Stimulated activated CD8-positive, alpha-beta memory T cell treated with anti-CD3 and anti-CD28 coated beads, Interleukin-7, amount 100 ng/mL, for 24 hours (primary cell): ENCODE measurements around the gene GPC3.

Experiments
- DNase-seq: peaks from one replicate; pipeline ENCODE4 v3.0.0-alpha.2; 2020; ENCODE audit warnings: low read depth

The GPC3 gene

DNA sequence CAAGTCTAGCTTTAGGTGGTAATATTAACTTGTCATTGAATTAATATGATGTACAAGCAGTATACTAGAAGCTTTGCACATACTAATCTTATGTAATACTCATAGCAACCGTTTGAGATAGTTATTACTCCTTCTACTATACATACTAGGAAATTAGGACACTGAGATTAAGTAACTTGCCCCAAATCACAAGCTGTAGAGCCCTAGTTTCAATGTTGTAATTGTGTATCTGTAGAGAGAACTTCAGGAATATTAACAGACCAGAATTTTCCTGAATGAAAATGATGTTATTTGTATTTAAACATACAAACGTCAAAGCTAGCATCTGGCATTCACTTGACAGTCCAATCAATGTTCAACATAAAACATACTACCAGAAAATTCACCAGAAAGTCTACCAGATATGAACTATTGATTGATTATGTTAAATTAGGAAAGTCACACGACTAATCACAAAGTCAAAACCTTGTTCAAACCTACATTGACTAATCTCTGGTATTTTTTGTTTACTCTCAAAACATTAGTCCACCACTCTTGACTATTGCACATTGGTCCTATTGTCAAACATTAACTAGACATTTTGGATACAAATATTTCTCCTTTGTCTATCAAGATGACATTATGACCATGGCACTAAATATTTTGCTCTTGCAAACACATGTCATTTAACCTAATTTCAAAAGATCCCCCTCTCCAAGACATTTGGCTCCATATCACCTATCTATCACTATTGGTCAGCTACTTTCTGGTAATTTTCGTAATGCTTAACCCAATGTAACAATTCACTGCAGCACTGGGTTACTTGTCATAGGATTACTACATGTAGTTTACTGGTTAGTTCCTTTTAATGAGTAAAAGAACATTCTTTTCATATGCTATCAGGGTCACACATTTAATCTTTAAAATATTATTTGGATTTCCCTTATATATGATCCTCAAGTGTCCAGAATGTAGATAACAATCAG lies 100.7 kb downstream of the GPC3 start:
- no peak for DNase-seq

- DNase-seq: no peak
Measured at GRCh38 chrX:133881893-133882292, 103.5 kb downstream of the GPC3 start.

- DNase-seq: no peak
Measured at GRCh38 chrX:133881007-133881406, 104.4 kb downstream of the GPC3 start.

GRCh38 chrX:133880032-133880443 lies 105.4 kb downstream of the GPC3 start:
- no peak for DNase-seq

DNA sequence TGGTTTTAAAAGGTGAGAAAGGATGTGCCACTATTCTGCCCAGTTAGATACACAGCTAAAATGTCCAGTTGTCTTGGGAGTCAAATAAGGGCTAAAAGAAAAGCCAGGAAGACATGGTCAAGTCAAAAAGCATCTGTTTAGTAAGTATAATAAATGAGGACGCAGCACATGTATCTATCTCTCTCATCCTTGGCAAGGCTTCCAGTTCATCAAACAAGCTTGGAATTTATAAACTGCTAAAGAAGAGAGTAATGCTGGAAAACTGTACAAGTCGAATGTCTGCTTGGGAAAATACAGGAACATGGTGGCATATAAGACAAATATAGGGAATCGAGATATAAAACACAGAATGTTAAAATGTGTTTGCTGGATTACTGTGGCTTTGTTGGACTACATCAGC lies 106.7 kb downstream of the GPC3 start:
- DNase-seq: no peak

DNA sequence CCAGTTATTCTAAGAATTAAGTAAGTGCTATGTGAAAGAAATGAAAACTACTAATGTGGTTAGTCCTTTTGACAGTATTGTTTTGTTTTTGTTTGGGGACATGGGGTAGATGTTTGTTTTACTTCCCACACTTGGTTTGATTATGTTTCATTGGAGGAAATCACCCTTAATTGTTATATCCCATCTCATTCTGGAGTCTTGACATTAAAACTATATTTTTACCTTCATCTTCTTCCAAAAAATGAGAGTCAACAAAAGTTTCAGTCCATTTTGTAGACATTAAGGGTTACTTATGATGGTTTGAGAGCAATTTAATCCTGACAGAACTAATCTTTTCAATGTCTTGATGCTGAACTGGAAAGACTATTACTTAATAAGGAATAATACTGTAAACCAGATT lies 108.7 kb downstream of the GPC3 start:
- no peak for DNase-seq

- DNase-seq: no peak
Measured at GRCh38 chrX:133869270-133869669, 116.1 kb downstream of the GPC3 start.

DNA sequence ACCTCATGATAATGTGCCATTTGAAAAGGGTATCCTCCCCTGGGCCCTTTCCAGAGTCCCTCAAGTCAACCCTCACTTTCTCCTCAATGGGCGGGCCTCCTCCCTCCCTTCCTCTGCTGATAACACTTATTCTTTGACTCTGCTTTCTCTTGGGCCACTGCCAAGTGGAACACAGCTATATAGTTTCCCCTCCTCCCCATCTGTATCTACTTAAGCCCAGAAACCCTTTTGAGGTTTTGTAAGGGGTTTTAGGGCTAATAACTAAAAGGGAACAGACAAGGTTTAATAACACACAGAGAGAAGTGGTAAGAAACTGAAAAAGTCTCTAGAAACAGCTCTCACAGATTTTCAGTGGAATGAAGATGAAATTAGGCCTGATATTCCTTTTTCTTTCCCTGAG lies 116.7 kb downstream of the GPC3 start:
- no peak for DNase-seq

DNA sequence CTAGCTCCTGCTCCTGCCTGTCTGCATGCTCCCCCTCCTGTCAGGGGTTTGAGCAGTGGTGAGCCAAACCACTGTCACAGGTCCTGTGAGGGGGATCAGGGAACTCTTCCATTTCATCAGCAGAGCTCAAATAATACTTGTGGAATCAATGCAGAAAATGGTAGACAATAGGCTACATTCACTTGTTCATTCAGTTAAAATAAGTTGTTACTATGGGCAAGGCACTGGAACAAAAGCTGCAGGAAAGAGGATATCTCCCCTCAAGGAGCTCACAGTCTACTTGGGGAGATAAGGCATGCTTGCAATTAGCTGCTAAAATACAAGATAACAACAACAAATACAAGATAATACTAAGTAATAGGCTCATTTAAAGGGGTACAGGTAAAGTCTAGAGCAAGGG lies 117.1 kb downstream of the GPC3 start:
- no peak for DNase-seq

DNA sequence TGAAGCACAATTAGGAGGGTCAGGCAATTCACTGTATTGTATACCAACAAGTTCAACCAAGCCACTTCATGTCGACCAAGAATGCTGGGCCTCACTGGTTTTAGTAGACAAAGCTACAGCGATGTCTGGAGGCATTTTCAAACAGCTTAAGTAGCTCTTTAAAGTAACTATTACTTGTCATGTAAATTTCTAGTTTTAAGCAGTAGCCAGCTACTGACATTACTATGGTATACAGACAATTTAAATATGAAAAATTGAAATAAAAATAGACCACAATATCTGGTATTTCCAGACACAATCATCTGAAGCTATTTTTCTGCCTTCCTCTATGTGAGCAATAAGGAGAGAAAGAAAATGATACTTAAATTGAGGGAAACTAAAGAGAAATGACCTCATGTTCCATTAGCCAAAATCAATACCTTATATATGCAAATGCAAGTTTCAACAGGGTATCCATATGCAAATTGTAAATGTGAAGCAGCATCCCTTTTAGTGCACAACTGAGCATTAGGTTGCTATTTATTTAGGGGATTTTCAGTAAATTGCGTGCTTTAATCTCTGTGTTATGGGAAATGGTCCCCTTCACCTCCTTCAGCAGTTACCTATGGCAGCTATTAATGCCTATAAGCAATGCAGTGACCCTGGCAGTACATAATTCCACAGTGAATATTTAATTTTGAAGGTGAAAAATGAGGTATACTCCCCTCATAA lies 119.5 kb downstream of the GPC3 start:
- no peak for DNase-seq

GRCh38 chrX:133864236-133864635 lies 121.2 kb downstream of the GPC3 start:
- no peak for DNase-seq

DNA sequence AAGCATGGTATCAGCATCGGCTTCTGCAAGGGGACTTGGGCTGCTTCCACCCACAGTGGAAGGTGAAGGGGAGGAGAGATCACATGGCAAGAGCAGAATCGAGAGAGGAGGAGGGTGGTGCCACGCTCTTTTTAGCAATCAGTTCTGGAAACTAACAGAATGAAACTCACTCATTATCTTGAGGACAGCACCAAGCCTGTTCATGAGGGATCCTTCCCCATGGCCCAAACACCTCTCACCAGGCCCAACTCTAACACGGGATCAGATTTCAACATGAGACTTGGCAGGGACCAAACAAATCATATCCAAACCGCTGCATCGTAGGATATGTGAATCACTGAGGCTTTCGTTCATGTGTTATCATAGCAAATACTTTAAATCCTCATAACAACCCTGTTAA lies 125.5 kb downstream of the GPC3 start:
- DNase-seq: no peak

GRCh38 chrX:133859336-133859735 lies 126.1 kb downstream of the GPC3 start:
- no peak for DNase-seq

- no peak for DNase-seq
Measured at GRCh38 chrX:133857640-133858269, 127.6 kb downstream of the GPC3 start.

GRCh38 chrX:133856819-133857218 lies 128.6 kb downstream of the GPC3 start:
- no peak for DNase-seq

GRCh38 chrX:133854290-133854689 lies 131.1 kb downstream of the GPC3 start:
- no peak for DNase-seq

GRCh38 chrX:133852837-133853356 lies 132.5 kb downstream of the GPC3 start:
- no peak for DNase-seq

DNA sequence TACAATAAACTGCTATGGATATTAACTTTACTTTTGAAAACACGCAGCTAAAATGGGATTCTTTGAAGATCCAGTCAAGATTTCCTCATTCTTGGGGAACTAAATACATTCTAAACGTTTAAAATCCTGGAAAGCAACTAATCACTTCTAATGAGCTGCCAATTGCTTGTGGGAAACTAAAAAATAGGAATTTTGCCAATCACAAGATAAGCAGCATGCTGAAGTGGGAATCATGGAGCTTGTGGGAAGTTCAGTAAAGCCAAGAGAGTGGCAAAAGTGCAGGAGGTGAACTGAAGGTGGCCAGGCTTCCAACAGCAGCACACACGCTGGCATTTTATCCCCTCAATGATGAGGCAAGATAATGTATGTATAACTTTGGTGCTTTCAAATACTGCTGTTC lies 133.0 kb downstream of the GPC3 start:
- DNase-seq: no peak

GRCh38 chrX:133850399-133850798 lies 135.0 kb downstream of the GPC3 start:
- no peak for DNase-seq

GRCh38 chrX:133849676-133850075 lies 135.7 kb downstream of the GPC3 start:
- DNase-seq: no peak

GRCh38 chrX:133847340-133847994 lies 137.9 kb downstream of the GPC3 start:
- DNase-seq: no peak

- DNase-seq: no peak
Measured at GRCh38 chrX:133846311-133846710, 139.1 kb downstream of the GPC3 start.
